ENCODE measurements around the gene MMP12. TPM values are rescaled to one million over a fixed set of nuclear protein-coding genes. Genes with fewer than 3 reads are reported as not detected.

The MMP12 gene
- total RNA-seq, 2 experiments from 2014 or later: not detected

- no peak overlapping the region for H3K4me3 Mint-ChIP-seq
- H3K36me3 Mint-ChIP-seq (ENCODE audit: low read depth): no peaks in the 10 kb centered on the region
- Histone ChIP-seq H3K36me3 (ENCODE audit: insufficient read depth, low read length) (no peaks in the 10 kb centered on the region), H3K9me3 (ENCODE audit: control insufficient read depth in 1 of 2, insufficient read depth in 1 of 2, low read length in 2 of 2) (peaks cover 0 to 5% of the 10 kb centered on the region in 2 experiments), H3K27ac (ENCODE audit: low read depth in 1 of 2, low read length in 2 of 2) (no peak overlapping the region), H3K27me3 (ENCODE audit: control insufficient read depth in 1 of 2, insufficient read depth in 2 of 2, low read length in 2 of 2) (peaks cover 10 to 24% of the 10 kb centered on the region in 2 experiments), H3K4me1 (ENCODE audit: insufficient read depth, low read length) (no peaks in the 10 kb centered on the region), H3K4me3 (ENCODE audit: low read length) (no peak overlapping the region)
- ChIA-PET POLR2A (no interaction called here), CTCF (no interaction called here)
- no peak overlapping the region for H3K27ac Mint-ChIP-seq
- no peak for DNase-seq
- intact Hi-C loops (cut with DNase I, micrococcal nuclease): no loop called here
- no peak for ATAC-seq (ENCODE audit: poor library complexity)
- TF ChIP-seq, protein P1, sequence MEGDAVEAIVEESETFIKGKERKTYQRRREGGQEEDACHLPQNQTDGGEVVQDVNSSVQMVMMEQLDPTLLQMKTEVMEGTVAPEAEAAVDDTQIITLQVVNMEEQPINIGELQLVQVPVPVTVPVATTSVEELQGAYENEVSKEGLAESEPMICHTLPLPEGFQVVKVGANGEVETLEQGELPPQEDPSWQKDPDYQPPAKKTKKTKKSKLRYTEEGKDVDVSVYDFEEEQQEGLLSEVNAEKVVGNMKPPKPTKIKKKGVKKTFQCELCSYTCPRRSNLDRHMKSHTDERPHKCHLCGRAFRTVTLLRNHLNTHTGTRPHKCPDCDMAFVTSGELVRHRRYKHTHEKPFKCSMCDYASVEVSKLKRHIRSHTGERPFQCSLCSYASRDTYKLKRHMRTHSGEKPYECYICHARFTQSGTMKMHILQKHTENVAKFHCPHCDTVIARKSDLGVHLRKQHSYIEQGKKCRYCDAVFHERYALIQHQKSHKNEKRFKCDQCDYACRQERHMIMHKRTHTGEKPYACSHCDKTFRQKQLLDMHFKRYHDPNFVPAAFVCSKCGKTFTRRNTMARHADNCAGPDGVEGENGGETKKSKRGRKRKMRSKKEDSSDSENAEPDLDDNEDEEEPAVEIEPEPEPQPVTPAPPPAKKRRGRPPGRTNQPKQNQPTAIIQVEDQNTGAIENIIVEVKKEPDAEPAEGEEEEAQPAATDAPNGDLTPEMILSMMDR (IDR thresholded peaks at IDR 0.05): no peak
- H3K9me3 Mint-ChIP-seq: peaks cover 2% of the 10 kb centered on the region
- H3K4me1 Mint-ChIP-seq (ENCODE audit: low read depth): no peaks in the 10 kb centered on the region
- H3K27me3 Mint-ChIP-seq: peaks cover 46% of the 10 kb centered on the region
Measured at GRCh38 chr11:102831489-102832440, 43.0 kb downstream of the MMP12 start.

DNA sequence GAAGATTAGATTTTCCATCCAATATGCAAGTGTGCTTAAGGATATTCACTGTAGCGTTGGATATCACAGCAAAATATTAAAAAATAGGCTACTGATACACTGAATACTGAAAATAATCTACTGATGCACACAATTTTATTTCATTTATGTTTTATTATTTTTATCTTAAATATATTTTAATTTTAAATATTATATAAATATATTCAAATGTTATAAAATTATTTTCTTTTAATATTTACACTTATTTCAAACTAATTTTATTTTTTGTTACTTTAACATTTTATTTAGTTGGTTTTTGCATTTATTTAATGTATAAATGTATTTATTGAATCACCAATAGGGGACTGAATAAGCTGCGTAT, 43.7 kb downstream of the MMP12 start:
- no peak overlapping the region for H3K27ac Mint-ChIP-seq
- no peaks in the 10 kb centered on the region for H3K36me3 Mint-ChIP-seq (ENCODE audit: low read depth)
- CTCF ChIA-PET: no interaction called here

DNA sequence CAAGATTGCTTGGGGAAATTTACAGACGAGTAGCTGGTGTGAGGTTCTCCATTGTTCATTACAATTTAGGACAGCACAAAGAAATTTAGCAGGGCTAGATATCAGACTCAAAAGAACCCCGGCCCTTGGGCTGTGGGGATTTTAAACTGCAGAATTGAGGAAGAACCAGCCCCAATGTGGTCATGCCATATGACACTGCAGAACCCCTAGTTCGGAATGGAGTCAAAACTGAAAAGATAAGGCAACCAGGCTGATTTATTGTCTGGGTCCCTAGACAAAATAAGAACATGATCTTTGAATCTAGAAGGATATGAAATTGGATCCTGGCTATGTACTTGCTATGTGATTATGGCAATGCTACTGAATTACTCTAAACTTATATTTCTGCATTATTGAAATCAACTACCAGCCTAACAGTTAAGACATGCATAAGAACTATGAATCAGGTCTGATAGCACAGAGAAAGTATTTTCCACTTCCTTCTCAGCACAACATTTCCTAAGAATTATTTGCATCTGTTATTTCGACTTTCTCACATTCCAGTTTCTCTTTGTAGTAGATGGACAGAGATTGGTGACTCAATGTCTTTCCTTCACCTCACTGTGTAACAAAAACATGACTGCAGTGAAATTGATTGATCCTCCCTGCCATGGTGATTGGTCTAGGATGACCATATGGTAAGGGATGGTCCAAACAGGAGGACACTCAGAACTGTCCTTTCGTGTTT, 44.6 kb downstream of the MMP12 start:
- Mint-ChIP-seq H3K4me3 (no peak overlapping the region), H3K36me3 (ENCODE audit: low read depth) (no peaks in the 10 kb centered on the region), H3K4me1 (ENCODE audit: low read depth) (no peaks in the 10 kb centered on the region), H3K9me3 (peaks cover 2% of the 10 kb centered on the region), H3K27ac (no peak overlapping the region), H3K27me3 (peaks cover 46% of the 10 kb centered on the region)
- no peak for ATAC-seq (ENCODE audit: poor library complexity)
- ChIA-PET CTCF (no interaction called here), POLR2A (no interaction called here)
- no peak overlapping the region for H3K27ac ChIP-seq (ENCODE audit: low read depth in 1 of 2, low read length in 2 of 2)
- H3K4me1 ChIP-seq (ENCODE audit: insufficient read depth, low read length): no peaks in the 10 kb centered on the region
- TF ChIP-seq, protein P1 (IDR thresholded peaks at IDR 0.05): no peak
- intact Hi-C loops (cut with DNase I, micrococcal nuclease): no loop called here
- no peaks in the 10 kb centered on the region for H3K36me3 ChIP-seq (ENCODE audit: insufficient read depth, low read length)
- no peak for DNase-seq
- H3K4me3 ChIP-seq (ENCODE audit: low read length): no peak overlapping the region
- H3K27me3 ChIP-seq (ENCODE audit: control insufficient read depth in 1 of 2, insufficient read depth in 2 of 2, low read length in 2 of 2): peaks cover 10 to 24% of the 10 kb centered on the region in 2 experiments
- peaks cover 0 to 15% of the 10 kb centered on the region in 2 experiments for H3K9me3 ChIP-seq (ENCODE audit: control insufficient read depth in 1 of 2, insufficient read depth in 1 of 2, low read length in 2 of 2)

More for the DNA sequence above, 43.7 kb downstream of the MMP12 start:
- no peak overlapping the region for H3K4me3 ChIP-seq (ENCODE audit: low read length)
- Mint-ChIP-seq H3K9me3 (peaks cover 2% of the 10 kb centered on the region), H3K27me3 (peaks cover 46% of the 10 kb centered on the region), H3K4me3 (no peak overlapping the region), H3K4me1 (ENCODE audit: low read depth) (no peaks in the 10 kb centered on the region)
- TF ChIP-seq, protein P1 (IDR thresholded peaks at IDR 0.05): no peak
- peaks cover 10 to 24% of the 10 kb centered on the region in 2 experiments for H3K27me3 ChIP-seq (ENCODE audit: control insufficient read depth in 1 of 2, insufficient read depth in 2 of 2, low read length in 2 of 2)
- no peaks in the 10 kb centered on the region for H3K4me1 ChIP-seq (ENCODE audit: insufficient read depth, low read length)
- intact Hi-C loops (cut with DNase I, micrococcal nuclease): no loop called here
- ATAC-seq (ENCODE audit: poor library complexity): no peak
- POLR2A ChIA-PET: no interaction called here
- peaks cover 0 to 11% of the 10 kb centered on the region in 2 experiments for H3K9me3 ChIP-seq (ENCODE audit: control insufficient read depth in 1 of 2, insufficient read depth in 1 of 2, low read length in 2 of 2)
- DNase-seq: no peak
- no peaks in the 10 kb centered on the region for H3K36me3 ChIP-seq (ENCODE audit: insufficient read depth, low read length)
- no peak overlapping the region for H3K27ac ChIP-seq (ENCODE audit: low read depth in 1 of 2, low read length in 2 of 2)

Measured in CD4-positive, alpha-beta T cell (primary cell).